Hematopoietic multipotent progenitor cell treated with erythropoietin and hydrocortisone succinate and interleukin-3 and kit ligand, for 17 days (in vitro differentiated cells): ENCODE results near the gene RBM20.

Experiments
- DNase-seq: peaks from one replicate; pipeline ENCODE4 v3.0.0-alpha.2; 2015; ENCODE audit warnings: low spot score

RBM20 gene

GRCh38 chr10:110872145-110872983, 228.2 kb downstream of the RBM20 start:
- peak; percentile 59 for DNase-seq

- DNase-seq, result peak; percentile 44
Observed at GRCh38 chr10:110872984-110873923, 229.1 kb downstream of the RBM20 start.

- peak; percentile 27 for DNase-seq
Observed at GRCh38 chr10:110873951-110874350, 229.8 kb downstream of the RBM20 start.

- no peak for DNase-seq
Observed at GRCh38 chr10:110876000-110876399, 231.9 kb downstream of the RBM20 start.

GRCh38 chr10:110876788-110877187, 232.7 kb downstream of the RBM20 start:
- no peak for DNase-seq

- DNase-seq, result no peak
Observed at GRCh38 chr10:110880012-110880411, 235.9 kb downstream of the RBM20 start.

- no peak for DNase-seq
Observed at GRCh38 chr10:110881247-110881646, 237.1 kb downstream of the RBM20 start.

- DNase-seq, result no peak
Observed at GRCh38 chr10:110881905-110882304, 237.8 kb downstream of the RBM20 start.

GRCh38 chr10:110883924-110884323, 239.8 kb downstream of the RBM20 start:
- no peak for DNase-seq

- no peak for DNase-seq
Observed at GRCh38 chr10:110885932-110886674, 242.0 kb downstream of the RBM20 start.

- DNase-seq, result no peak
Observed at GRCh38 chr10:110887560-110887959, 243.4 kb downstream of the RBM20 start.
